NCI-H2081 treated with DMSO at 0.1 percent for 48 hours (cell line): Measurements from ENCODE around the gene STX4.
A peak's percentile ranks its signal among the peaks of the same experiment; 100 is the strongest.

Experiments
- DNase-seq: peaks from one replicate; lab custom pipeline; 2025; lab: John Stamatoyannopoulos, UW

The STX4 gene

GRCh38 chr16:31020536-31020935 is 12.8 kb upstream of the STX4 start:
- no peak for DNase-seq

GRCh38 chr16:31022544-31023251 is 10.7 kb upstream of the STX4 start:
- DNase-seq = no peak

GRCh38 chr16:31023252-31023602 is 10.1 kb upstream of the STX4 start:
- no peak for DNase-seq

- no peak for DNase-seq
Measured at GRCh38 chr16:31023627-31024226, 9.6 kb upstream of the STX4 start.

GRCh38 chr16:31025339-31025738 is 8.0 kb upstream of the STX4 start:
- no peak for DNase-seq

GRCh38 chr16:31029272-31029671 is 4.1 kb upstream of the STX4 start:
- no peak for DNase-seq

GRCh38 chr16:31031276-31031675 is 2.1 kb upstream of the STX4 start:
- DNase-seq = no peak

GRCh38 chr16:31033709-31034492 is 543 bp downstream of the STX4 start:
- peak; percentile 0 for DNase-seq

- no peak for DNase-seq
Measured at GRCh38 chr16:31036691-31037090, 3.3 kb downstream of the STX4 start.

- DNase-seq = no peak
Measured at GRCh38 chr16:31038993-31039392, 5.6 kb downstream of the STX4 start.

GRCh38 chr16:31042866-31043265 is 9.5 kb downstream of the STX4 start:
- no peak for DNase-seq

- DNase-seq = no peak
Measured at GRCh38 chr16:31043352-31043751, 10.0 kb downstream of the STX4 start.

GRCh38 chr16:31043898-31044481 is 10.6 kb downstream of the STX4 start:
- DNase-seq = no peak

GRCh38 chr16:31050280-31051030 is 17.1 kb downstream of the STX4 start:
- DNase-seq = no peak

- DNase-seq = no peak
Measured at GRCh38 chr16:31052114-31052513, 18.8 kb downstream of the STX4 start.

- no peak for DNase-seq
Measured at GRCh38 chr16:31055613-31056012, 22.3 kb downstream of the STX4 start.

GRCh38 chr16:31061126-31061812 is 27.9 kb downstream of the STX4 start:
- DNase-seq = no peak

- DNase-seq = no peak
Measured at GRCh38 chr16:31061813-31062440, 28.6 kb downstream of the STX4 start.

- DNase-seq = no peak
Measured at GRCh38 chr16:31063495-31063842, 30.1 kb downstream of the STX4 start.

- DNase-seq = no peak
Measured at GRCh38 chr16:31063843-31064611, 30.7 kb downstream of the STX4 start.
